Right kidney (tissue), 1 donor: ENCODE results near the gene LIME1.
"Not testable (repeated sequence)": the region's sequence is repeated elsewhere in the genome, so short reads cannot be mapped to it uniquely, and the experiment has no call there.

Experiments used
- DNase-seq: peaks from one replicate; pipeline ENCODE4 v3.0.0-alpha.2; 2016

LIME1 gene

GRCh38 chr20:63772781-63773518, 36.5 kb downstream of the LIME1 start:
- DNase-seq: no peak

DNA sequence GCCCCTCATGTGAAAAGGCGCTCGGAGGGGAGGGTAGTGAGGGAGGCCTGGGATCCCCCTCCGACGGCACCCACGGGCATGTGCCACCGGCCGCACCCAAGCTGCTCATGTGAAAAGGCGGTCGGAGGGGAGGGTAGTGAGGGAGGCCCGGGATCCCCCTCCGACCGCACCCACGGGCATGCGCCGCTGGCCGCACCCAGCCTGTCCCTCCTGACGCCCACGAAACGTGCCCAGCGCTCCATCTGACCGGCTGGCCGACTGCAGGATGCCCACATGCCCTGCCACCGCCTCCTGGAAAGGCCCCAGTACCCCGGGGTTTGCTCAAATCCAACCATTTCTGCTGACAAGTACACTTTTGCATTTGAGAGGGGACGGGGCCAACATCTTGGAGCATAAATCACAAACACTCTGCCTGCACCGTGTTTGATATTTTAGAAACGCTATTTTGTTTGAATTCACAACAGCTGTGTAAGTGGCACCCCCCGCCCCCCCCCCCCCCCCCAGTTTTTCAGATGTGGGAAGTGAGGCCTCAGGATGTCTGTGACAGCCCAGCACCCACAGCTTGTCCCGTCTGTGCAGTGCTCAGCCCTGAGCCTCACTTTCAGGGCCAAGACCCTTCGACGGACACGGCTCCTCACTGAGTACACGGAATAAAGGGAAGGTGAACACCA, 37.2 kb downstream of the LIME1 start:
- DNase-seq: no peak

DNA sequence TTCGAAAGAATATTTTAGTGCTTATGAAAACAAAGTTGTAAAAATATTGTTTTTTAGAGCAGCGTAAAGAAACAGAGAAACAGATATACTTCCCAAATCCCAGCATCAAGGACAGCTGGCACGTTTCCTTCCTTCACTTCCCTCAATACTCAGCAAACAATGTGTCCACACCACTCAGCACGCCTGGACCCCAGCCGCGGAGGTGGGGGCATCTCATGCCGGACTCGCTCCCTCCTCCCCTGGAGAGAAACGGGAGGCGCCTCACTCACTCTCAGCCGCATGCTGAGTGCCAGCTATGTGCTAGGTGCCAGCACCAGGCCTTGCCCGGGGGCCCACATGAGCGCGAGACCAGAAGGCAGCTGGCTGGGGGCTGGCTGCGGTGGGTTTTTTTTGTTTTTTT, 37.8 kb downstream of the LIME1 start:
- no peak for DNase-seq

DNA sequence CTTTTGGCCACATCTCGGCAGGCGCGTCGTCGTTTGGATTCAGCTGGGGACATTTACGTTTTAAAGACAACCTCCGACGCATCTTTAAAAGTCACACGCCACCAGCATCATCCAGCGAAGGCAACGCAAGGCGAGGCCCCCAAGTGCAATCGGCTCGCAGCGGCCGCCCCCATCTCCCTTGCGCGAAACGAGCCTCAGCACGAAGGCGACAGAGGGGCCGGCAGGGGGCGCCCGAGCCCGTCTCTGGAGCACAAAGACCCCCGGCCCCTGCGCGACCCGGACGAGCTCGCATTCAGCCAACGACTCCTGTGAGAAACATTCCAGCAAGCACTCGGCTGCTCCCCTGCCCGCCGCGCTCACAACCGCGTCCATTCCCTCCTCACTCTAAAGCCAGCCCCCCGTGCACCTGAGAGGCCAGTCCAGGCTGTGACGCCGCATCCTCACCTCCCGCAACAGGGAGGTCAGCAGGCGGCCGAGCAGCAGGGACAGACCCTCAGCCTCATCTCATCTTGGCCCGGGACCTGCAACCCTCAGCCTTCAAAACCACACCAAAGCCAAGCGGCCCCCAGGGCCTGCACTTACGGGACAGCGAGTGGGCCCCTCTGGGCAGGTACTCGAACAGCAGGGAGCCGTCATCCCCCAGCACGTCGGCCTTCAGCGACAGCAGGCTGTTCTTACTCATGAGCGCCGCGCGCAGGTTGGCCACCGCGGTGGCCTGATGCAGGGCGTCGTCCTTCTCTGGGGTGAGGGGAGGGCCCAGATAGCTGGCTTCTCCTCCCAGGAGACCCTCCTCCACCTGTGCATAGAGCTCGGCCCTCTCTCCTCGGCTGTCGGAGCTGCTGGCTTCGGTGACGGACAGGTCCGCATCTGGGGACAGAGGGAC, 38.9 kb downstream of the LIME1 start:
- peak; percentile 85 for DNase-seq

DNA sequence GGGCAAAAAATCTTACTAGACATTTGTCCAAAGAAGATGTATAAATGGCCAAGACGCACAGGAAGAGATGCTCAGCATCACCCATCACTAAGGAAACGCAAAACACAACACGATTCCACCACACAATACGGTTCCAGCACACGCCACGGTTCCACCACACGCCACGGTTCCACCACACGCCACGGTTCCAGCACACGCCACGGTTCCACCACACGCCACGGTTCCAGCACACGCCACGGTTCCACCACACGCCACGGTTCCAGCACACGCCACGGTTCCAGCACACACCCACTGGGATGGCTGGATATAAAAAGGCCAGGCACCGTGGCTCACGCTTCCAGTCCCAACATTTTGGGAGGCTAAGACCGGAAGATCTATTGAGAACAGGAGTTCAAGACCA, 40.4 kb downstream of the LIME1 start:
- DNase-seq: not testable (repeated sequence)

GRCh38 chr20:63777614-63778013, 41.1 kb downstream of the LIME1 start:
- no peak for DNase-seq

- DNase-seq: no peak
Measured at GRCh38 chr20:63778034-63778752, 41.7 kb downstream of the LIME1 start.

DNA sequence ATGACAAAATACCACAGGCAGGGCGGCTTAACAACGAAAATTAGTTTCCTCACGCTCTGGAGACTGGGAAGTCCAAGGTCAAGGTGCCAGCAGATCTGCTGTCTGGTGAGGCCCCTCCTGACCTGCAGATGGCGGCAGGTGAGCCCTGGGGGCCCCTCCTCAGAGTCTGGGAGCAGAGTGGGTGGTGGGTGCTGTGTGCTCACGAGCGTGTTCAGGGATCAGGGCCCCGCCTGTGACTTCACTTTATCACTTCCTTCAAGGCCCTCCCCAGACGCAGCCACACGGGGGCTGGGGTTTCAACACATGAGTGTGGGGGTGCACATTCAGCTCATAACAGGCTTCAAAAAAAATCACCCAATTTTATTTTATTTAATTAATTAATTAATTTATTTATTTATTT, 42.4 kb downstream of the LIME1 start:
- no peak for DNase-seq

- DNase-seq: no peak
Measured at GRCh38 chr20:63781181-63781580, 44.7 kb downstream of the LIME1 start.

DNA sequence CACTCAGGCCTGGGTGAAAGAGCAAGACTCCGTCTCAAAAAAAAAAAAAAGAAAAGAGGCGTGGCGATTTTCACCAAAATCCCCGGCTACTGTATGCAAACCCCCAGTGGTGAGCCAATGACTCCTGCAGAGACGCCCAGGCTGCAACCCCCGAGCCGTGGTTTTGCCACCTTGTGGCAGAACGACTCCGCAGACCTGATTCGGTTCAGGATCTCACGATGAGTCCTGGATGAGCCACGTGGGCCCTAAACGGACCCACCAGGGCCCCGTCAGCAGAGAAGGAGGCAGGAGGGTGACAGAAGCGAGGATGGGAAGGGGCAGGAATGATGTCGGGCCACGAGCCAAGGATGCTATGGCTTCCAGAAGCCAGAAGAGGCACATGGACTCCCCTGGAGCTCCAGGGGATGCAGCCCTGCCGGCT, 45.6 kb downstream of the LIME1 start:
- no peak for DNase-seq

- no peak for DNase-seq
Measured at GRCh38 chr20:63782521-63782971, 46.1 kb downstream of the LIME1 start.

DNA sequence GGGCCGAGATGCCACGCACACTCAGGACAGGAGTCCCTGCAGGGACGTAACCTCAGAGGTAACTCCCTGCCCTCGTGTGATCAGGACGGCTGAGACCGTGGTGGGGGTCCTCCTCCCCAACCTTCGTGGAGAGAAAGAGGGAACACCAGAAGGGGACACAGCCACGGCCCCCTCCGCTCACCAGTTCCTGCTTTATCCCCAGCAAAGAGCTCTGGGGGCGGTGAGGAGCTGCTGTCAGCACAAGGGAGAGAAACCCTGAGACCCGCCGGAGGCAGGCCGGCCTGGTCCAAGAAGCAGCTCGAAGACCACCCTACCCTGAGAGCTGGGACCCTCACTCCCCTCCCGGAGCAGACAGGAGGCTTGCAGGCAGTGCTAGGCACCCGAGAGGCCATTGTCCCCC, 47.5 kb downstream of the LIME1 start:
- no peak for DNase-seq

DNA sequence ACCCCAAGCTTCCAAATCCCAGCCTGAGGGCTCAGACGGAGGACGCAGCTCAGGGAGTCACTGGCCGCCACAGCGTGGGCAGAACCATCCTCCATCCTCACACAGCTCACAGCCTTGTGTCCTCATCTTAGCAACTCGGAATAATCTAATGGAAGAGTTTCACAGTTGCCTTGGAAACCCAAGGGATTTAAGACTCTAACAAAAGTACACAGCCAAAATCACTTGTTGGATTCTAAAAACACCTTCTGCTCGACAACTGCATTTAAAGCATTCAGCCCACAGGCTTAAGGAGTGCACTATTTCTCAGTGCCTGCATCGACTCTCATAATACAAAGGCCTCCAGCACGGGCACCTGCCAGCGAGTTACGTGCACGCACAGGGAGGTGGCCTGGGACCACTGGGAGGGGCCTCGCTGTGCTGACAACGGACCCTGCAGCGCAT, 49.2 kb downstream of the LIME1 start:
- no peak for DNase-seq

DNA sequence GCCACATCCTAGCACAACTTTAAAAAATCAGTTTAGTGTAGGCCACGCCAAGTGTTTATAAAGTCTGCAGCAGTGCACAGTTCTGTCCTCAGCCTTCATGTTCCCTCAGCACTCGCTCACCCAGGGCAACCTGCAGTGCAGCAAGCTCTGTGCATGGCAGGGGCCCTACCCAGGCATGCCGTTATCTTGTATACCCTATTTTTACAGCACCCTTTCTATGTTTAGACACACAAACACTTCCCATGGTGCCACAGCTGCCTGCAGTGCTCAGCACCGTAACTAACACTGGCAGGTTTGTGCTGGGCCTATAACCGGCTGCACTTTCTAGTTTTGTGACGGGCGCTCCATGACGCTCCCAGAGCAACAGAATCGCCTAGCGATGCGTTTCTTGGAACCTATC, 50.8 kb downstream of the LIME1 start:
- DNase-seq: no peak

- no peak for DNase-seq
Measured at GRCh38 chr20:63787749-63788148, 51.3 kb downstream of the LIME1 start.
